GM23338 (cell line): Measurements from ENCODE around the gene NFATC1.

Source experiments
- CREB1 ChIP-seq: fragments of 250-450 bp; sonication (Bioruptor Pico); IDR thresholded peaks from 2 replicates; pipeline ENCODE4 v1.5.0; 2020; ENCODE audit warnings: low read depth, mild to moderate bottlenecking, moderate library complexity
- EZH2 ChIP-seq: fragments of 200-600 bp; sonication (generic); IDR thresholded peaks from one replicate; pipeline ENCODE4 v1.8.0; 2017; ENCODE audit warnings: antibody characterized with exemption, mild to moderate bottlenecking, low read depth; ENCODE audit not compliant: unreplicated experiment
- POLR2AphosphoS5 ChIP-seq: IDR thresholded peaks from 2 replicates; pipeline ENCODE4 v1.6.1; 2016; ENCODE audit warnings: antibody characterized with exemption, low read depth
- TF ChIP-seq, protein P1 (sequence below), 2 experiments: fragments of 200-600 bp in 1 of 2; sonication (generic) in 1 of 2; conservative IDR thresholded peaks; 2 replicates each; pipeline versions ENCODE4 v1.5.1 to v1.6.1; 2016 to 2017; ENCODE audit warnings: antibody characterized with exemption in 2 of 2, low read depth in 2 of 2, mild to moderate bottlenecking in 2 of 2, moderate library complexity in 1 of 2

DNA sequence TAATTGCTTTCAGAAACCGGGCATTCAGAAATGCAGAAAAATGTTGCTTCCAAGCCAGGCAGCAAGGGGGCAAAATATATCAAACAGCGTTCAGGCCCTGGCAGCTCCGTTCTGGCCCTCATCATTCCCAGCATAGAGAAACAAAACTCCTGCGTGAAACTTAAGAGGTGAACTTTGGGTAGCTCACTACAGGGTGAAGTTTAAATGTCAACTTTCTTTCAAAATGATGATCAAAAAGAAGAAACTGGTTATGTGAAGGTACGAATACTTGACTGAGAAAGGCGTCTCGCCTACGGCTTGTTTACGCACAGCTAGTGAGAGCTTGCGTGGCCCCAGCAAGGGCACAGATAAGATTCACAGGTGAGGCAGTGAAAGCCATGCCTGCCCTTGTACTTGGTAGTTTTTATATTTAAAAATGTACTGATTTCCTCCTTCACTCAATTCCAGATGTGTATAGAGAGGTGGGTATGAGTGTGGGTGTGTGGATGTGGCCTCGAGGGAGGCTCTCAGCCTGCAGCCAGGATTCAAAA, 127.5 kb downstream of the NFATC1 start:
- TF ChIP-seq, protein P1, sequence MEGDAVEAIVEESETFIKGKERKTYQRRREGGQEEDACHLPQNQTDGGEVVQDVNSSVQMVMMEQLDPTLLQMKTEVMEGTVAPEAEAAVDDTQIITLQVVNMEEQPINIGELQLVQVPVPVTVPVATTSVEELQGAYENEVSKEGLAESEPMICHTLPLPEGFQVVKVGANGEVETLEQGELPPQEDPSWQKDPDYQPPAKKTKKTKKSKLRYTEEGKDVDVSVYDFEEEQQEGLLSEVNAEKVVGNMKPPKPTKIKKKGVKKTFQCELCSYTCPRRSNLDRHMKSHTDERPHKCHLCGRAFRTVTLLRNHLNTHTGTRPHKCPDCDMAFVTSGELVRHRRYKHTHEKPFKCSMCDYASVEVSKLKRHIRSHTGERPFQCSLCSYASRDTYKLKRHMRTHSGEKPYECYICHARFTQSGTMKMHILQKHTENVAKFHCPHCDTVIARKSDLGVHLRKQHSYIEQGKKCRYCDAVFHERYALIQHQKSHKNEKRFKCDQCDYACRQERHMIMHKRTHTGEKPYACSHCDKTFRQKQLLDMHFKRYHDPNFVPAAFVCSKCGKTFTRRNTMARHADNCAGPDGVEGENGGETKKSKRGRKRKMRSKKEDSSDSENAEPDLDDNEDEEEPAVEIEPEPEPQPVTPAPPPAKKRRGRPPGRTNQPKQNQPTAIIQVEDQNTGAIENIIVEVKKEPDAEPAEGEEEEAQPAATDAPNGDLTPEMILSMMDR (conservative IDR thresholded peaks at IDR 0.05; ENCODE audit: low read depth in 2 of 2) = no peak
- TF ChIP-seq POLR2AphosphoS5 (no peak), CREB1 (CRISPR knock-in tag) (no peak), EZH2 (no peak)
